Panc1 (cell line): Measurements from ENCODE around the gene TAS2R8. TPM values are rescaled to one million over a fixed set of nuclear protein-coding genes. Genes with fewer than 3 reads are reported as not detected.

Experiments used
- ATAC-seq: fragments of 200-7000 bp; cut with Tn5 transposase; 2 replicates; pipeline ENCODE4 v1.9.1; 2020; ENCODE audit warnings: mild to moderate bottlenecking, moderate library complexity
- BruUV-seq: library from RNA; stranded (reverse); fragments of 400-500 nt; replicated peaks from 2 replicates; lab custom pipeline; 2021; lab: Mats Ljungman, UMichigan
- CTCF ChIA-PET: fragments of 300-600 bp; sonication (Branson Sonifier 250); formaldehyde crosslinking; loops from one replicate; lab custom pipeline; 2022; ENCODE audit warnings: antibody characterized with exemption; lab: Charles Lee
- POLR2A ChIA-PET: fragments of 300-600 bp; sonication (Branson Sonifier 250); formaldehyde crosslinking; loops from one replicate; lab custom pipeline; 2022; ENCODE audit warnings: antibody characterized with exemption; lab: Charles Lee
- DNase-seq: peaks from one replicate; pipeline ENCODE4 v3.0.0-alpha.2; 2010; ENCODE audit warnings: low read depth, low spot score
- H3K27ac ChIP-seq: 2 replicates; pipeline ENCODE4 v1.5.1; 2011; ENCODE audit warnings: mild to moderate bottlenecking, low read length, inconsistent platforms
- H3K27me3 ChIP-seq: fragments of 200-500 bp; sonication (Bioruptor generic); 2 replicates; pipeline ENCODE4 v1.6.0; 2014; ENCODE audit warnings: low read length, inconsistent platforms; ENCODE audit not compliant: control insufficient read depth, insufficient read depth
- H3K36me3 ChIP-seq: fragments of 200-500 bp; sonication (Bioruptor generic); 2 replicates; pipeline ENCODE4 v1.5.1; 2014; ENCODE audit warnings: inconsistent platforms, mild to moderate bottlenecking, low read length, moderate library complexity; ENCODE audit not compliant: control insufficient read depth, insufficient read depth
- H3K4me1 ChIP-seq: 2 replicates; pipeline ENCODE4 v1.5.1; 2011; ENCODE audit warnings: inconsistent platforms, mild to moderate bottlenecking, low read length, moderate library complexity; ENCODE audit not compliant: control insufficient read depth, insufficient read depth
- H3K4me3 ChIP-seq, 2 experiments: 2 replicates each; pipeline ENCODE4 v1.5.1; 2011 to 2012; ENCODE audit warnings: low read depth in 2 of 2, low read length in 2 of 2, mild to moderate bottlenecking in 2 of 2, inconsistent platforms in 1 of 2, moderate library complexity in 1 of 2
- H3K9me3 ChIP-seq: fragments of 200-500 bp; sonication (Bioruptor generic); 2 replicates; pipeline ENCODE4 v1.5.1; 2014; ENCODE audit warnings: low read depth, mild to moderate bottlenecking, inconsistent platforms, low read length, moderate library complexity; ENCODE audit not compliant: control insufficient read depth, insufficient read depth
- POLR2AphosphoS5 ChIP-seq: IDR thresholded peaks from 2 replicates; pipeline ENCODE4 v1.6.1; 2012; ENCODE audit warnings: mild to moderate bottlenecking, low read depth, low read length, moderate library complexity
- SIN3A ChIP-seq: IDR thresholded peaks from 2 replicates; pipeline ENCODE4 v1.6.1; 2012; ENCODE audit warnings: low read depth, mild to moderate bottlenecking, low read length, moderate library complexity, borderline replicate concordance; ENCODE audit not compliant: insufficient read depth
- TCF7L2 ChIP-seq: IDR thresholded peaks from 2 replicates; pipeline ENCODE4 v1.6.1; 2011; ENCODE audit warnings: mild to moderate bottlenecking, low read depth, low read length, inconsistent platforms
- in situ Hi-C: cut with HindIII; loops from 2 replicates; pipeline ENCODE4 v1.10.0; 2016; ENCODE audit warnings: low sequenced_read_pairs, low pct_unique_long_range_greater_than_20kb
- intact Hi-C: fragments of 100-400 bp; cut with micrococcal nuclease; formaldehyde crosslinking; loops from one replicate; pipeline ENCODE4 v1.10.0; 2022; ENCODE audit not compliant: unreplicated experiment
- total RNA-seq: library from RNA; stranded (reverse); gene quantifications from one replicate; pipeline ENCODE4 v1.2.1, GENCODE V29; 2021; ENCODE audit not compliant: unreplicated experiment
- TF ChIP-seq, protein P1 (sequence below): fragments of 450-650 bp; IDR thresholded peaks from 2 replicates; pipeline ENCODE4 v1.5.1; 2017; ENCODE audit warnings: mild to moderate bottlenecking
- TF ChIP-seq, protein P2 (sequence below), 2 experiments: IDR thresholded peaks; 2 replicates each; pipeline ENCODE4 v1.6.1; 2011 to 2012; ENCODE audit warnings: low read depth in 2 of 2, control low read depth in 1 of 2, low read length in 1 of 2, mild to moderate bottlenecking in 1 of 2, moderate library complexity in 1 of 2; ENCODE audit not compliant: insufficient read depth in 1 of 2

The TAS2R8 gene
- total RNA-seq, 1 experiment from 2014 or later, result not detected

DNA sequence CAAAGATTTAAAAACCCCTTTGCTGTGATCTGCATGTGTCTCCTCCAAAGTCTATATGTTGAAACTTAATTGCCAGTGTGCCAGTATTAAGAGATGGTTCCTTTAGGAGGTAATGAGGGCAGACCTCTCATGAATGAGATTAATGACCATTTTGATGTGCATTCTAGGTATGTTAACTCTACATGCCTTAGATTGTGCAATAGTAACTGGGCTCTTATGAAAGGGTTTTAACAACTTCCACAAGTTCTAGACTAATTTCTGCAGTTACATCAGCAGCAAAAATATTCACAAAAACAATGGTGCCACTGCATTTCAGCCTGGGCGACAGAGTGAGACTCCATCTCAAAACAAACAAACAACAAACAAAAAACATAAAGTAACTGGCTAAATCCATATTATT, 22.9 kb upstream of the TAS2R8 start:
- TF ChIP-seq, protein P1, sequence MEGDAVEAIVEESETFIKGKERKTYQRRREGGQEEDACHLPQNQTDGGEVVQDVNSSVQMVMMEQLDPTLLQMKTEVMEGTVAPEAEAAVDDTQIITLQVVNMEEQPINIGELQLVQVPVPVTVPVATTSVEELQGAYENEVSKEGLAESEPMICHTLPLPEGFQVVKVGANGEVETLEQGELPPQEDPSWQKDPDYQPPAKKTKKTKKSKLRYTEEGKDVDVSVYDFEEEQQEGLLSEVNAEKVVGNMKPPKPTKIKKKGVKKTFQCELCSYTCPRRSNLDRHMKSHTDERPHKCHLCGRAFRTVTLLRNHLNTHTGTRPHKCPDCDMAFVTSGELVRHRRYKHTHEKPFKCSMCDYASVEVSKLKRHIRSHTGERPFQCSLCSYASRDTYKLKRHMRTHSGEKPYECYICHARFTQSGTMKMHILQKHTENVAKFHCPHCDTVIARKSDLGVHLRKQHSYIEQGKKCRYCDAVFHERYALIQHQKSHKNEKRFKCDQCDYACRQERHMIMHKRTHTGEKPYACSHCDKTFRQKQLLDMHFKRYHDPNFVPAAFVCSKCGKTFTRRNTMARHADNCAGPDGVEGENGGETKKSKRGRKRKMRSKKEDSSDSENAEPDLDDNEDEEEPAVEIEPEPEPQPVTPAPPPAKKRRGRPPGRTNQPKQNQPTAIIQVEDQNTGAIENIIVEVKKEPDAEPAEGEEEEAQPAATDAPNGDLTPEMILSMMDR, result no peak
- TF ChIP-seq POLR2AphosphoS5, result no peak
- TF ChIP-seq, protein P2, sequence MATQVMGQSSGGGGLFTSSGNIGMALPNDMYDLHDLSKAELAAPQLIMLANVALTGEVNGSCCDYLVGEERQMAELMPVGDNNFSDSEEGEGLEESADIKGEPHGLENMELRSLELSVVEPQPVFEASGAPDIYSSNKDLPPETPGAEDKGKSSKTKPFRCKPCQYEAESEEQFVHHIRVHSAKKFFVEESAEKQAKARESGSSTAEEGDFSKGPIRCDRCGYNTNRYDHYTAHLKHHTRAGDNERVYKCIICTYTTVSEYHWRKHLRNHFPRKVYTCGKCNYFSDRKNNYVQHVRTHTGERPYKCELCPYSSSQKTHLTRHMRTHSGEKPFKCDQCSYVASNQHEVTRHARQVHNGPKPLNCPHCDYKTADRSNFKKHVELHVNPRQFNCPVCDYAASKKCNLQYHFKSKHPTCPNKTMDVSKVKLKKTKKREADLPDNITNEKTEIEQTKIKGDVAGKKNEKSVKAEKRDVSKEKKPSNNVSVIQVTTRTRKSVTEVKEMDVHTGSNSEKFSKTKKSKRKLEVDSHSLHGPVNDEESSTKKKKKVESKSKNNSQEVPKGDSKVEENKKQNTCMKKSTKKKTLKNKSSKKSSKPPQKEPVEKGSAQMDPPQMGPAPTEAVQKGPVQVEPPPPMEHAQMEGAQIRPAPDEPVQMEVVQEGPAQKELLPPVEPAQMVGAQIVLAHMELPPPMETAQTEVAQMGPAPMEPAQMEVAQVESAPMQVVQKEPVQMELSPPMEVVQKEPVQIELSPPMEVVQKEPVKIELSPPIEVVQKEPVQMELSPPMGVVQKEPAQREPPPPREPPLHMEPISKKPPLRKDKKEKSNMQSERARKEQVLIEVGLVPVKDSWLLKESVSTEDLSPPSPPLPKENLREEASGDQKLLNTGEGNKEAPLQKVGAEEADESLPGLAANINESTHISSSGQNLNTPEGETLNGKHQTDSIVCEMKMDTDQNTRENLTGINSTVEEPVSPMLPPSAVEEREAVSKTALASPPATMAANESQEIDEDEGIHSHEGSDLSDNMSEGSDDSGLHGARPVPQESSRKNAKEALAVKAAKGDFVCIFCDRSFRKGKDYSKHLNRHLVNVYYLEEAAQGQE (IDR thresholded peaks at IDR 0.05; ENCODE audit: insufficient read depth in 1 of 2, low read depth in 2 of 2, low read length in 1 of 2), result no peak
- no peak for TF ChIP-seq TCF7L2
- TF ChIP-seq SIN3A, result no peak
- H3K4me1 ChIP-seq, result no peaks in the 10 kb centered on the region
- no peak overlapping the region for H3K27ac ChIP-seq
- ChIA-PET CTCF (no interaction called here), POLR2A (no interaction called here)
- H3K4me3 ChIP-seq, result no peak overlapping the region
- intact Hi-C loops, result no loop called here
- no peaks in the 10 kb centered on the region for H3K36me3 ChIP-seq
- H3K27me3 ChIP-seq, result no peaks in the 10 kb centered on the region
- no peaks in the 10 kb centered on the region for H3K9me3 ChIP-seq
- ATAC-seq, result no peak
- in situ Hi-C loops, result no loop called here
- no peak for DNase-seq
- no TSS peak for BruUV-seq

DNA sequence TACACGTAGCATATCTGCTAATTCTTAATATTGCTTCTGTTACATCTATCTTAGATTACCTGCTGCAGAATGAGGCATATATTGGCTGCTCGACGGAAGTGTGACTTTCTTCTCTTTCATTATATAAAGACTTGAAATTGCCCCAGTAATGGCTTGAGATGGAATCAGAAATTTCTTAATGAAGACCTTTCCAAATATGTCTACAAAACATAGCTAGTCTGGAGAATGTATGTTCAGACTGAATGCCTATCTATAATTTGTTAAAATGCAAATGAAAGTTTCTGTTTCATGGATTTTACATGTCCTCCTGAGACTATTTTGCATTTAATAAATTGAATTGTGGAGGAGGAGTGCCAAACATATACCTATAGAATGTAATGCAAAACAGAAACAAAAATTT, 19.2 kb upstream of the TAS2R8 start, which contains the start of gene TAS2R10:
Gene TAS2R10 (minus strand): TSS at position 101 of the 400 bp plus-strand sequence. CDS start 89 bp downstream, at position 12.
- Histone ChIP-seq H3K4me1 (no peaks in the 10 kb centered on the region), H3K27me3 (no peaks in the 10 kb centered on the region), H3K9me3 (no peaks in the 10 kb centered on the region), H3K27ac (no peak within 1 kb of the TSS), H3K4me3 (no peak within 1 kb of the TSS), H3K36me3 (no peaks in the 10 kb centered on the region)
- in situ Hi-C loops (no loop called here), intact Hi-C loops (no loop called here)
- POLR2A ChIA-PET, result interaction anchor here (0.6 kb wide), 1 partner anchor 107 kb away, joined by 4 read pairs; no protein-coding TSS in a partner anchor
- TF ChIP-seq, protein P1, result no peak
- TF ChIP-seq POLR2AphosphoS5 (no peak), TCF7L2 (no peak), SIN3A (no peak)
- TF ChIP-seq, protein P2 (IDR thresholded peaks at IDR 0.05; ENCODE audit: insufficient read depth in 1 of 2, low read depth in 2 of 2, low read length in 1 of 2), result no peak
- ATAC-seq (no peak), DNase-seq (no peak)
- no TSS peak for BruUV-seq
- CTCF ChIA-PET, result no interaction called here
